ENCODE measurements around the gene PCDHA5.
"Not testable (repeated sequence)": the region's sequence is repeated elsewhere in the genome, so short reads cannot be mapped to it uniquely, and the experiment has no call there.

Gene PCDHA5

GRCh38 chr5:140802781-140803271, 18.6 kb upstream of the PCDHA5 start:
- H3K27me3 ChIP-seq (replicated peaks), result no peaks in the 10 kb centered on the region
- DNase-seq, result no peak
- no peak for TF ChIP-seq CTCF (IDR thresholded peaks at IDR 0.05; ENCODE audit: low read depth, low read length, missing control alignments)
- no peak overlapping the region for H3K4me3 ChIP-seq (ENCODE audit: low read depth, low read length)
- H3K36me3 ChIP-seq (replicated peaks), result no peaks in the 10 kb centered on the region
- H3K27ac ChIP-seq, result no peak overlapping the region
- in situ Hi-C loops (cut with HindIII; ENCODE audit: low pct_ligation_motif_present, low sequenced_read_pairs), result no loop called here

- peak; percentile 51 for TF ChIP-seq CTCF (IDR thresholded peaks at IDR 0.05; ENCODE audit: low read depth, low read length, missing control alignments)
- Histone ChIP-seq H3K27ac (no peak within 1 kb of the TSS), H3K27me3 (replicated peaks) (no peaks in the 10 kb centered on the region), H3K4me3 (ENCODE audit: low read depth, low read length) (peak within 1 kb of the TSS; percentile 5), H3K36me3 (replicated peaks) (no peaks in the 10 kb centered on the region)
- in situ Hi-C loops (cut with HindIII; ENCODE audit: low pct_ligation_motif_present, low sequenced_read_pairs), result no loop called here
- DNase-seq, result no peak
Observed at GRCh38 chr5:140806834-140807775, 14.3 kb upstream of the PCDHA5 start, which contains the start of gene PCDHA4. Gene PCDHA4, plus strand, starts transcription at chr5:140807068.

DNA sequence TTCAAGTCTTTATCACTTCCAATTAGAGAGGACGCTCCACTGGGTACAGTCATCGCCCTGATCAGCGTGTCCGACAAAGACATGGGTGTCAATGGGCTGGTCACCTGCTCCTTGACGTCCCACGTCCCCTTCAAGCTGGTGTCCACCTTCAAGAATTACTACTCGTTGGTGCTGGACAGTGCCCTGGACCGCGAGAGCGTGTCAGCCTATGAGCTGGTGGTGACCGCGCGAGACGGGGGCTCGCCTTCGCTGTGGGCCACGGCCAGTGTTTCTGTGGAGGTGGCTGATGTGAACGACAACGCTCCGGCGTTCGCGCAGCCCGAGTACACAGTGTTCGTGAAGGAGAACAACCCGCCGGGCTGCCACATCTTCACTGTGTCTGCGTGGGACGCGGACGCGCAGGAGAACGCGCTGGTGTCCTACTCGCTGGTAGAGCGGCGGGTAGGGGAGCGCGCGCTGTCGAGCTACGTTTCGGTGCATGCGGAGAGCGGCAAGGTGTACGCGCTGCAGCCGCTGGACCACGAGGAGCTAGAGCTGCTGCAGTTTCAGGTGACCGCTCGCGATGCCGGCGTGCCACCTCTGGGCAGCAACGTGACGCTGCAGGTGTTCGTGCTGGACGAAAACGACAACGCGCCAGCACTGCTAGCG, 13.0 kb upstream of the PCDHA5 start:
- DNase-seq; H3K4me3 ChIP-seq (ENCODE audit: low read depth, low read length); H3K36me3 ChIP-seq (replicated peaks); in situ Hi-C loops (cut with HindIII; ENCODE audit: low pct_ligation_motif_present, low sequenced_read_pairs); H3K27me3 ChIP-seq (replicated peaks); H3K27ac ChIP-seq: not testable (repeated sequence)

DNA sequence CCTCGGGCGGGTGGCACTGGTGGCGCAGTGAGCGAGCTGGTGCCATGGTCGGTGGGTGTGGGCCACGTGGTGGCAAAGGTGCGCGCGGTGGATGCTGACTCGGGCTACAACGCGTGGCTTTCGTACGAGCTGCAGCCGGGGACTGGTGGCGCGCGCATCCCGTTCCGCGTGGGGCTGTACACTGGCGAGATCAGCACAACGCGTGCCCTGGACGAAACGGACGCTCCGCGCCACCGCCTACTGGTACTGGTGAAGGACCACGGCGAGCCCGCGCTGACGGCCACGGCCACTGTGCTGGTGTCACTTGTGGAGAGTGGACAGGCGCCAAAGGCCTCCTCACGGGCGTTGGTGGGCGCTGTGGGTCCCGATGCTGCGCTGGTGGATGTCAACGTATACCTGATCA, 12.5 kb upstream of the PCDHA5 start:
- in situ Hi-C loops (cut with HindIII; ENCODE audit: low pct_ligation_motif_present, low sequenced_read_pairs), result no loop called here
- H3K27ac ChIP-seq, result no peak overlapping the region
- DNase-seq, result no peak
- no peaks in the 10 kb centered on the region for H3K36me3 ChIP-seq (replicated peaks)
- H3K27me3 ChIP-seq (replicated peaks), result no peaks in the 10 kb centered on the region
- H3K4me3 ChIP-seq (ENCODE audit: low read depth, low read length), result no peak overlapping the region
- TF ChIP-seq CTCF (IDR thresholded peaks at IDR 0.05; ENCODE audit: low read depth, low read length, missing control alignments), result no peak

GRCh38 chr5:140822281-140822629, 842 bp downstream of the PCDHA5 start:
- no peak for DNase-seq
- Histone ChIP-seq H3K27ac (no peak overlapping the region), H3K27me3 (replicated peaks) (no peaks in the 10 kb centered on the region), H3K36me3 (replicated peaks) (no peaks in the 10 kb centered on the region), H3K4me3 (ENCODE audit: low read depth, low read length) (no peak overlapping the region)
- in situ Hi-C loops (cut with HindIII; ENCODE audit: low pct_ligation_motif_present, low sequenced_read_pairs), result no loop called here
- no peak for TF ChIP-seq CTCF (IDR thresholded peaks at IDR 0.05; ENCODE audit: low read depth, low read length, missing control alignments)

DNA sequence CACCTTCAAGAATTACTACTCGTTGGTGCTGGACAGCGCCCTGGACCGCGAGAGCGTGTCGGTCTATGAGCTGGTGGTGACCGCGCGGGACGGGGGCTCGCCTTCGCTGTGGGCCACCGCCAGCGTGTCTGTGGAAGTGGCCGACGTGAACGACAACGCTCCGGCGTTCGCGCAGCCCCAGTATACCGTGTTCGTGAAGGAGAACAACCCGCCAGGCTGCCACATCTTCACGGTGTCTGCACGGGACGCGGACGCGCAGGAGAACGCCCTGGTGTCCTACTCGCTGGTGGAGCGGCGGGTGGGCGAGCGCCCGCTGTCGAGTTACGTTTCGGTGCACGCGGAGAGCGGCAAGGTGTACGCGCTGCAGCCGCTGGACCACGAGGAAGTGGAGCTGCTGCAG, 1.6 kb downstream of the PCDHA5 start:
- H3K36me3 ChIP-seq (replicated peaks); in situ Hi-C loops (cut with HindIII; ENCODE audit: low pct_ligation_motif_present, low sequenced_read_pairs); DNase-seq; H3K27me3 ChIP-seq (replicated peaks); H3K27ac ChIP-seq; H3K4me3 ChIP-seq (ENCODE audit: low read depth, low read length): not testable (repeated sequence)

Measured in brain microvascular endothelial cell (primary cell).